ENCODE measurements around the gene ZNF99.

Gene ZNF99

DNA sequence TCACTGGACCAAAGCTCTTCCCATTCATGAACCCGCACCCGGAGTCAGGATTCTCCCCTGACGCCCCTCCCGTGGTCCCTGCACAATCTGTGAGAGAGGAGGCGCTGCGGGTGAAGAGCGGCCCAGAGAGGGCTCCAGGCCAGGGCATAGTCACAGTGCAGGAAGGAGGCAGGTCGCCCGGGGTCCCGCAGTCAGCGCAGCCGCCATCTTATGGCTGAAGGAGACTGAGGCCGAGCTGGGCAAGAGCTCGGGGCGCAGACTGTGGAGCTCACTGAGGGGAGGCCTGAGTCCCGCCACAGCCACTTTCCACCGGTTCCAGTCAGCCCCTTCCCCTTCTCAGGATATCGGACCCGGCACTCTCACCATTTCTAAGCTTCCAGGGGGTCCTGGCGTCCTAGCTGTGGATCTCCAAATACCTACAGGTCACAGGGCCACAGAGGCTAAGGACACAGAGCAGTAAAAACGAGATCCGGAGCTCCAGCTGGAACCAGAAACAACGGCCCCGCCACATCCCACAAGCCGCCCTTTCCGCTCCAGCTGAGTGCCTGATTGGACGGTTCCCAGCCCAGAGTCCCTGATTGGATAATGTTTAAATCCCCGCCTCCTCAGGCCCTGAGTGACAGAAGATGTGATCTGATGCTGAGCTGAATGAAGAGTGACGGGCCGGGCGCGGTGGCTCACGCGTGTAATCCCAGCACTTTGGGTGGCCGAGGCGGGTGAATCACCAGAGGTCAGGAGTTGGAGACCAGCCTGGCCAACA is at the start of gene ZNF99:
Gene ZNF99, minus strand, starts transcription at position 501 of the 760 bp plus-strand sequence. Its CDS starts 135 bp downstream, at position 366.
- DNase-seq (ENCODE audit: extremely low read depth, low read depth): no peak
- TF ChIP-seq, protein P1, sequence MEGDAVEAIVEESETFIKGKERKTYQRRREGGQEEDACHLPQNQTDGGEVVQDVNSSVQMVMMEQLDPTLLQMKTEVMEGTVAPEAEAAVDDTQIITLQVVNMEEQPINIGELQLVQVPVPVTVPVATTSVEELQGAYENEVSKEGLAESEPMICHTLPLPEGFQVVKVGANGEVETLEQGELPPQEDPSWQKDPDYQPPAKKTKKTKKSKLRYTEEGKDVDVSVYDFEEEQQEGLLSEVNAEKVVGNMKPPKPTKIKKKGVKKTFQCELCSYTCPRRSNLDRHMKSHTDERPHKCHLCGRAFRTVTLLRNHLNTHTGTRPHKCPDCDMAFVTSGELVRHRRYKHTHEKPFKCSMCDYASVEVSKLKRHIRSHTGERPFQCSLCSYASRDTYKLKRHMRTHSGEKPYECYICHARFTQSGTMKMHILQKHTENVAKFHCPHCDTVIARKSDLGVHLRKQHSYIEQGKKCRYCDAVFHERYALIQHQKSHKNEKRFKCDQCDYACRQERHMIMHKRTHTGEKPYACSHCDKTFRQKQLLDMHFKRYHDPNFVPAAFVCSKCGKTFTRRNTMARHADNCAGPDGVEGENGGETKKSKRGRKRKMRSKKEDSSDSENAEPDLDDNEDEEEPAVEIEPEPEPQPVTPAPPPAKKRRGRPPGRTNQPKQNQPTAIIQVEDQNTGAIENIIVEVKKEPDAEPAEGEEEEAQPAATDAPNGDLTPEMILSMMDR (IDR thresholded peaks at IDR 0.05; ENCODE audit: low read depth, low read length): no peak

DNA sequence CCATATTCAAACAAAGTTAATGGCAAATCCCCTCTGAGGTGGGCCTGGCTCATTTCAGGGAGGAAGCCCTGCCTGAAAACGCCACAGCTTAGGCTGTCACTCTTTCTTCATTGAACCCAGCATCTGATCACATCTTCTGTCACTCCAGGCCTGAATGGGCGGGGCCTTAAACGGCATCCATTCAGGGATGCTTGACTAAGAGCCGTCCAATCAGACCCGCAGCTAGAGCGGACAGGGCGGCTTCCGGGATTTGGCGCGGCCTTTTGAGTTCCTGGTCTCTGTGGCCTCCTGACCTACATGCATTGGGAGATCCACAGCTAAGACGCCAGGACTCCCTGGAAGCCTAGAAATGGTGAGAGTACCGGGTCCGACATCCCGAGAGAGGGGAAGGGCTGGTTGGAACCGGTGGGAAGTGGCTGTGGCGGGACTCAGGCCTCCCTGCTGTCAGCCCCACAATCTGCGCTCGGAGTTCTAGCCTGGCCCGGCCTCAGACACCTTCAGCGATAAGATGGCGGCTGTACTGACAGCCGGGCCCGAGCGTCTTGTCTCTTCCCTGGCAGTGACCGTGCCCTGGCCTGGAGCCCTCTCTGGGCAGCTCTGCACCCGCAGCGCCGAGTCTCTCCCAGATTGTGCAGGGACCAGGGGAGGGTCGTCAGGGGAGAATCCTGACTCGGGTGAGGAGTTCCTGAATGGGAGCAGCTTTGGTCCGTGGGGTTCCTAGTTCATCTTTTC is 48.2 kb upstream of the ZNF99 start, which contains the start of gene ZNF723:
Gene ZNF723, plus strand, starts transcription at position 261 of the 732 bp plus-strand sequence. Its CDS starts 89 bp downstream, at position 350.
- TF ChIP-seq, protein P1 (IDR thresholded peaks at IDR 0.05; ENCODE audit: low read depth, low read length): no peak
- DNase-seq (ENCODE audit: extremely low read depth, low read depth): no peak

DNA sequence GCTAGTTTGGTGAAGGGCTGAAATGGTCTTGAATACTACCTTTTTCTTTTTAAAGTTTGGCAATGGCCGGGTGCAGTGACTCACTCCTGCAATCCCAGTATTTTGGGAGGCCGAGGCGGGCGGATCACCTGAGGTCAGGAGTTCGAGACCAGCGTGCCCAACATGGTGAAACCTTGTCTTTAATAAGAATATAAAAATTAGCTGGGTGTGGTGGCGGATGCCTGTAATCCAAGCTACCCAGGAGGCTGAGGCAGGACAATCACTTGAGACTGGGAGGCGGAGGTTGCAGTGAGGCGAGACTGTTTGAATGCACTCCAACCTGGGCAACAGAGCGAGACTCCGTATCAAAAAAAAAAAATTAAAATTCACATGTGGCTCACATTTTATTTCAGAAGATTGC is 47.3 kb upstream of the ZNF99 start:
- TF ChIP-seq, protein P1 (IDR thresholded peaks at IDR 0.05; ENCODE audit: low read depth, low read length): no peak
- DNase-seq (ENCODE audit: extremely low read depth, low read depth): no peak

DNA sequence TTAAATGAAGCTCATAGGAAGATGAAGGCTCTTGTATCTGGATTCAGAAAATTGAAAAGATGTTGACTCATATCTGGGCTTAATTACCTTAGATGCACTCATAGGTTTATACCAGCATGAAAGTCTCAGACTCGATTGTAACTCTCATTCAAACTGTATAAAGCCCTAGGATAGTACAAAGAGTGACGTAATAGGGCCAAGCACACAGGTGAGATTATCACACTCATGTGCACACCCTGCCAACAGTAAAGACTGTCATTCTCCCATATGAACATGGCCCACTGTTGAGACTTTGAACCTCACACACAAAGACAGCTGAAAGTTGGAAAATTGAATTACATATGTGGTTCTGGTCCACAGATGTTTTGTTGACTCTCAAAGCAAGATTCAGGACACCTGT is 30.2 kb upstream of the ZNF99 start:
- TF ChIP-seq, protein P1 (IDR thresholded peaks at IDR 0.05; ENCODE audit: low read depth, low read length): no peak
- no peak for DNase-seq (ENCODE audit: extremely low read depth, low read depth)

DNA sequence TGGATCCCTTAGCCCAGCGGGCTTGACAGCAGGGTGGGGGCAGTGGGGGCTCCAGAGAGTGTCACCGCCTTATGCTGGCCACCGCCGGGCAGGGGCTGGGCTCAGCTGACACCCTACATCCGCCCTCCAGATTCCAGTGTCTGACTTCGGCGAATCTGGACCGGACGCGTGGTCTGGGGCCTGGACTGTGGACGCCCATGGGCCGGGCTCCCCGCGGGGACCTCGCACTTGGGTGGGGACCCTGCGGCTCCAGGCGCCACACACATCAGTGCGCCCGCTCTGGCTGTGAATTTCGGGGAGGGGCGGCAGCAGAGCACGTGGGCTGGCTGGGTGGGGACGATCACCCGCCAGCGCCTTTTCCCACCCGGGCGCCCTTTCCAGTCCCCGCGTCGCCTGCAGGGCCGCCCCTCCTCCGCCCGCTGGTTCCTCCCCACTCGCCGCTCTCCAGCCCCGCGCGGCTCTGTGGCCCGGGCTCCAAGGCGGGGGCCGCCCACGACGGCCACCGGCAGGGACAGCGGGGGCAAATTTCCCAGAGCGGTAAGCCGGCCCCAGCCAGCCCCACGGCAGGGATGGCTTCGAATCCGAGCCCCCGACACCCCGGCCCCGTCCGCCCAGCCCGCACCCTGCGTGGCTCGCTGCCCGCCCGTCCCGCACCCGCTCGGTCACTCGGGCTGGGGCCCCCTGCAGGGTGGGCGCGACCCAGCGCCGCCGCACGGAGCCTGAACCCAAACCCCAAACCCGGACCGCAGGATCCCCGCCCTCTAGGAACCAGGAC is 23.3 kb upstream of the ZNF99 start:
- TF ChIP-seq, protein P1 (IDR thresholded peaks at IDR 0.05; ENCODE audit: low read depth, low read length): no peak
- DNase-seq (ENCODE audit: extremely low read depth, low read depth): no peak

DNA sequence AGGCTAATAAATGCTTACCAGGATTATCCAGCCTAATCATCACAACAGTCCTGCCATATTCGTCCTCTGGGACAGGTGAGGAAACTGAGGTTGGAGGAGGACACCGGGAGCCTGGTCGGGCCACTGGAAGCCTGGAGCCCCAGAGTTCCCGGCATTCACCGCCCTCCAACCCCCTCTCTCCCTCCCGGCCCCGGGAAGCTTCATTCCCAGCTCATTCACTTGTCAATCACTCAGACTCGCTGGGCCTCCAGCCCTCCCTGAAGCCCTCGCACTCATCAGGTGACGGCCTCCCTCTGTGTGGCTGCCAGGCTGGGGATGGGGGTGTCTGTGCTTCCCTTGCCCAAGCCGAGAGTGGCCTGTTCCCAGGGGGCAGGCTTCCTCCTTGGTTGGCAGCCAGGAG is 22.5 kb upstream of the ZNF99 start:
- no peak for DNase-seq (ENCODE audit: extremely low read depth, low read depth)
- TF ChIP-seq, protein P1 (IDR thresholded peaks at IDR 0.05; ENCODE audit: low read depth, low read length): no peak
